HG02884 (cell line): ENCODE data around the gene FUT1.
"Not testable (repeated sequence)": the region's sequence is repeated elsewhere in the genome, so short reads cannot be mapped to it uniquely, and the experiment has no call there.

Experiments
- ATAC-seq: cut with Tn5 transposase; IDR thresholded peaks from one replicate; pipeline ENCODE4 v1.9.1; 2021; ENCODE audit warnings: mild to moderate bottlenecking, moderate library complexity; ENCODE audit not compliant: unreplicated experiment

FUT1 gene

GRCh38 chr19:48718711-48719231 lies 33.7 kb downstream of the FUT1 start:
- ATAC-seq, result no peak

GRCh38 chr19:48718106-48718505 lies 34.3 kb downstream of the FUT1 start:
- ATAC-seq, result not testable (repeated sequence)

- no peak for ATAC-seq
Observed at GRCh38 chr19:48716562-48717291, 35.7 kb downstream of the FUT1 start.

GRCh38 chr19:48715681-48716171 lies 36.7 kb downstream of the FUT1 start:
- ATAC-seq, result no peak

GRCh38 chr19:48714759-48715675 lies 37.4 kb downstream of the FUT1 start:
- ATAC-seq, result no peak

- peak; percentile 79 for ATAC-seq
Observed at GRCh38 chr19:48713864-48714755, 38.3 kb downstream of the FUT1 start.

GRCh38 chr19:48713041-48713863 lies 39.2 kb downstream of the FUT1 start:
- no peak for ATAC-seq

- no peak for ATAC-seq
Observed at GRCh38 chr19:48711106-48711662, 41.3 kb downstream of the FUT1 start.

GRCh38 chr19:48708471-48708870 lies 44.0 kb downstream of the FUT1 start:
- ATAC-seq, result no peak

GRCh38 chr19:48705431-48705830 lies 47.0 kb downstream of the FUT1 start:
- ATAC-seq, result no peak

- ATAC-seq, result no peak
Observed at GRCh38 chr19:48703316-48703715, 49.1 kb downstream of the FUT1 start.

- no peak for ATAC-seq
Observed at GRCh38 chr19:48702701-48703100, 49.7 kb downstream of the FUT1 start.

- no peak for ATAC-seq
Observed at GRCh38 chr19:48698046-48698445, 54.4 kb downstream of the FUT1 start.
